ENCODE measurements around the gene MMEL1. TPM values are rescaled to one million over a fixed set of nuclear protein-coding genes. Genes with fewer than 3 reads are reported as not detected.
"Not testable (repeated sequence)": the region's sequence is repeated elsewhere in the genome, so short reads cannot be mapped to it uniquely, and the experiment has no call there.

MMEL1 gene
- total RNA-seq, 2 donors from 2014 or later, result 4.6 to 13.6 TPM

DNA sequence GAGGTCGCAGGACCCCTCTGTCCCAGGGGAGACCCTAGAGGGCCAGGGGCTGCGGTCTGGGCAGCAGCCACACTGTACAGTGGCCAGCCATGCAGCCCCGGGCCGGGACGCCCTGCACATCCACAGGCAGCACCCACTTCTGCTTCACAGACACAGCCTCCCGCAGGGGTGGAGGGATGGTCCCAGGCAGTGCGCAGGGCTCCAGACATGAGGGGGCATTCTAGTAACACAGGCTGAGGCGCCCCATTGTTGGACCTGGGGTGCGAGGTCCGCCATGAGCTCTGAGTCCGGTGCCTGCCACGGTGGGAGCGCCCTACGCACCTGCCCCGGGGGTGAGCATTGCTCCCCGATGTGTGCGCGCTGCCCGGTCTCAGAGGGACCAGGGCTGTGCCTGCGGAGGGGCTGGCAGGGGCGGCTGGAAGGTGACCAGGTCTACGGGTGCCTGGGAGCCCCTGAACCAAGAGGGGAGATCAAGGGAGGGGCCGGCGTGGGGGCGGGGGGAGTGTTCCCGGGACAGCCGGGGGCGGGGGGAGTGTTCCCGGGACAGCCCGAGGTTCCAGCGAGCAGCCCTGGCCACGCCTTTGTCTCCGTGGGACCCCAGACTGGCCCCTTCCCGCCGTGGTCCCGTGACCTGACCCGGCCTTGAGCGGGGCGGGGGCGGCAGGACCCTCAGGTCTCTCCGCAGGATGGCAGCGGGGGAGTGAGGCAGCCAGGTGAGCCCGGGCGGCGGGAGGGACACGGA lies 4.5 kb downstream of the MMEL1 start:
- Histone ChIP-seq H3K27ac (no peak overlapping the region), H3K4me1 (replicated peaks) (no peaks in the 10 kb centered on the region), H3K27me3 (replicated peaks; ENCODE audit: insufficient read depth) (peaks cover 15% of the 10 kb centered on the region), H3K9me3 (no peaks in the 10 kb centered on the region), H3K36me3 (no peaks in the 10 kb centered on the region), H3K4me3 (peak overlapping the region in 1 of 2 donors; percentile 16)
- TF ChIP-seq POLR2AphosphoS5 (IDR thresholded peaks at IDR 0.05), result no peak
- TF ChIP-seq POLR2A (IDR thresholded peaks at IDR 0.05), result no peak
- no peak for TF ChIP-seq CTCF (IDR thresholded peaks at IDR 0.05)
- 5% methylated on average over 35 of the region's 46 CpGs for WGBS
- no peak for DNase-seq (ENCODE audit: low spot score)
- intact Hi-C loops (cut with DNase I), result no loop called here

GRCh38 chr1:2627746-2628145 lies 5.1 kb downstream of the MMEL1 start:
- intact Hi-C loops (cut with DNase I), result no loop called here
- TF ChIP-seq CTCF (IDR thresholded peaks at IDR 0.05) (no peak), POLR2AphosphoS5 (IDR thresholded peaks at IDR 0.05) (no peak), POLR2A (IDR thresholded peaks at IDR 0.05) (no peak)
- Histone ChIP-seq H3K4me1 (replicated peaks) (no peaks in the 10 kb centered on the region), H3K9me3 (no peaks in the 10 kb centered on the region), H3K27me3 (replicated peaks; ENCODE audit: insufficient read depth) (peaks cover 15% of the 10 kb centered on the region), H3K36me3 (no peaks in the 10 kb centered on the region), H3K4me3 (no peak overlapping the region), H3K27ac (no peak overlapping the region)
- 39% methylated on average over 6 of the region's 6 CpGs for WGBS
- DNase-seq (ENCODE audit: low spot score), result no peak

DNA sequence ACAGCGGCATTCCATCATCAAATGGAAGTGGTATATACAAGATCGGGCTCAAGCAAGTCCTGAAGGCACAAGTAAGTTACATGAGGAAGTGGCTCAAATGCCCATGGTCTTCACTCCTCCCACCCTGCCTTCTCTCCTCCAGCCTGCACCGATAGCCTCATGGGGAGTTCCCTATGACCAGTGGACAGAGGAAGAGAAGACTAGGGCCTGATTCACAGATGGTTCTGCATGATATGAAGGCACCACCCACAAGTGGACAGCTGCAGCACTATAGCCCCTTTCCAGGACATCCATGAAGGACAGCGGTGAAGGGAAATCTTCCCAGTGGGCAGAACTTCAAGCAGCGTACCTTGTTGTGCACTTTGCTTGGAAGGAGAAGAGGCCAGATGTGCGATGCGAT lies 7.1 kb downstream of the MMEL1 start:
- H3K4me1 ChIP-seq (replicated peaks); H3K9me3 ChIP-seq; intact Hi-C loops (cut with DNase I); H3K27ac ChIP-seq; DNase-seq (ENCODE audit: low spot score); H3K36me3 ChIP-seq; H3K4me3 ChIP-seq: not testable (repeated sequence)
- 61% methylated on average over 7 of the region's 7 CpGs for WGBS
- peaks cover 15% of the 10 kb centered on the region for H3K27me3 ChIP-seq (replicated peaks; ENCODE audit: insufficient read depth)

DNA sequence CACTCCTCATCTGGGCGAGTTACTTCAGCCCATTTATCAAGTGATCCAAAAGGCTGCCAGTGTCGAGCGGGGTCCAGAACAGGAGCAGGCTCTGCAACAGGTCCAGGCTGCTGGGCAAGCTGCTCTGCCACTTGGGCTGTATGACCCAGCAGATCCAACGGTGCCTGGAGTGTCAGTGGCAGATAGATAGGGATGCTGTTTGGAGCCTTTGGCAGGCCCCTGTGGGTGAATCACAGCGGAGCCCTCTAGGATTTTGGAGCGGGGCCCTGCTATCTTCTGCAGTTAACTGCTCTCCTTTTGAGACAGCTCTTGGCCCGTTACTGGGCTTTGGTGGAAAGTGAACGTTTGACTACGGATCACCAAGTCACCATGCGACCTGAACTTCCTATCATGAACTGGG lies 7.5 kb downstream of the MMEL1 start:
- no peaks in the 10 kb centered on the region for H3K36me3 ChIP-seq
- intact Hi-C loops (cut with DNase I), result no loop called here
- no peaks in the 10 kb centered on the region for H3K9me3 ChIP-seq
- peaks cover 15% of the 10 kb centered on the region for H3K27me3 ChIP-seq (replicated peaks; ENCODE audit: insufficient read depth)
- no peaks in the 10 kb centered on the region for H3K4me1 ChIP-seq (replicated peaks)
- WGBS, result 88% methylated on average over 10 of the region's 10 CpGs
- no peak overlapping the region for H3K27ac ChIP-seq
- no peak overlapping the region for H3K4me3 ChIP-seq
- no peak for TF ChIP-seq CTCF (IDR thresholded peaks at IDR 0.05)
- TF ChIP-seq POLR2A (IDR thresholded peaks at IDR 0.05), result no peak
- TF ChIP-seq POLR2AphosphoS5 (IDR thresholded peaks at IDR 0.05), result no peak
- DNase-seq (ENCODE audit: low spot score), result no peak

GRCh38 chr1:2624735-2625300 lies 8.0 kb downstream of the MMEL1 start:
- H3K27ac ChIP-seq, result no peak overlapping the region
- TF ChIP-seq POLR2A (IDR thresholded peaks at IDR 0.05) (no peak), POLR2AphosphoS5 (IDR thresholded peaks at IDR 0.05) (no peak), CTCF (IDR thresholded peaks at IDR 0.05) (no peak)
- H3K36me3 ChIP-seq, result no peaks in the 10 kb centered on the region
- peaks cover 15% of the 10 kb centered on the region for H3K27me3 ChIP-seq (replicated peaks; ENCODE audit: insufficient read depth)
- 87% methylated on average over 13 of the region's 13 CpGs for WGBS
- H3K4me3 ChIP-seq, result no peak overlapping the region
- no peaks in the 10 kb centered on the region for H3K9me3 ChIP-seq
- no peaks in the 10 kb centered on the region for H3K4me1 ChIP-seq (replicated peaks)
- intact Hi-C loops (cut with DNase I), result no loop called here
- DNase-seq (ENCODE audit: low spot score), result no peak

Data from prostate gland (tissue), 2 donors.